Caco-2 (cell line): ENCODE data around the gene BDH1. TPM values are rescaled to one million over a fixed set of nuclear protein-coding genes. Genes with fewer than 3 reads are reported as not detected.

ENCODE experiments used
- BruUV-seq: library from RNA; stranded (reverse); fragments of 400-500 nt; replicated peaks from 2 replicates; lab custom pipeline; 2021; lab: Mats Ljungman, UMichigan
- CTCF ChIA-PET: fragments of 300-600 bp; sonication (Branson Sonifier 250); formaldehyde crosslinking; loops from one replicate; lab custom pipeline; 2022; ENCODE audit warnings: antibody characterized with exemption; lab: Charles Lee
- POLR2A ChIA-PET: fragments of 300-600 bp; sonication (Branson Sonifier 250); formaldehyde crosslinking; loops from one replicate; lab custom pipeline; 2022; ENCODE audit warnings: antibody characterized with exemption; lab: Charles Lee
- DNase-seq, 2 experiments: peaks; one replicate each; pipeline versions ENCODE4 v3.0.0 to v3.0.0-alpha.2; 2020 to 2022
- H3K27me3 ChIP-seq: replicated peaks from 2 replicates; pipeline ENCODE4 v1.6.0; 2011; ENCODE audit warnings: low read length; ENCODE audit not compliant: control insufficient read depth, insufficient read depth
- H3K36me3 ChIP-seq: 2 replicates; pipeline ENCODE4 v1.5.1; 2011; ENCODE audit warnings: low read length; ENCODE audit not compliant: control insufficient read depth, insufficient read depth
- H3K4me1 ChIP-seq: fragments of 250-450 bp; sonication (Bioruptor Pico); 2 replicates; pipeline ENCODE4 v1.5.1; 2020; ENCODE audit warnings: mild to moderate bottlenecking
- H3K4me3 ChIP-seq: 2 replicates; pipeline ENCODE4 v1.5.1; 2011; ENCODE audit warnings: low read depth, mild to moderate bottlenecking, control low read depth, low read length
- H3K9me3 ChIP-seq: fragments of 250-450 bp; sonication (Bioruptor Pico); 2 replicates; pipeline ENCODE4 v1.5.1; 2020; ENCODE audit warnings: mild to moderate bottlenecking, moderate library complexity
- H3K27ac Mint-ChIP-seq: one replicate; pipeline ENCODE4 v1.8.0; 2022; ENCODE audit warnings: mixed read lengths; ENCODE audit not compliant: unreplicated experiment
- H3K27me3 Mint-ChIP-seq: one replicate; pipeline ENCODE4 v1.8.0; 2022; ENCODE audit warnings: mixed read lengths; ENCODE audit not compliant: insufficient read depth, unreplicated experiment
- H3K36me3 Mint-ChIP-seq: one replicate; pipeline ENCODE4 v1.8.0; 2022; ENCODE audit warnings: mild to moderate bottlenecking, mixed read lengths; ENCODE audit not compliant: insufficient read depth, unreplicated experiment
- H3K4me1 Mint-ChIP-seq: one replicate; pipeline ENCODE4 v1.8.0; 2022; ENCODE audit warnings: low read depth, mixed read lengths; ENCODE audit not compliant: unreplicated experiment
- H3K4me3 Mint-ChIP-seq: one replicate; pipeline ENCODE4 v1.8.0; 2022; ENCODE audit warnings: mild to moderate bottlenecking, moderate library complexity, mixed read lengths; ENCODE audit not compliant: unreplicated experiment
- H3K9me3 Mint-ChIP-seq: one replicate; pipeline ENCODE4 v1.8.0; 2022; ENCODE audit warnings: mixed read lengths; ENCODE audit not compliant: unreplicated experiment
- CTCF ChIP-seq, 2 experiments: fragments of 200-600 bp in 1 of 2; IDR thresholded peaks; 1 replicate in 1 of 2; 2 replicates in 1 of 2; pipeline versions ENCODE4 v1.5.1 to v1.8.0; 2011 to 2022; ENCODE audit warnings: antibody characterized with exemption in 1 of 2, control low read depth in 1 of 2, inconsistent platforms in 1 of 2, low read depth in 1 of 2, low read length in 1 of 2, mild to moderate bottlenecking in 1 of 2, moderate library complexity in 1 of 2; ENCODE audit not compliant: insufficient read depth in 1 of 2, severe bottlenecking in 1 of 2, unreplicated experiment in 1 of 2
- intact Hi-C: fragments of 100-400 bp; cut with micrococcal nuclease; formaldehyde crosslinking; loops from one replicate; pipeline ENCODE4 v1.10.0; 2022; ENCODE audit not compliant: unreplicated experiment
- total RNA-seq: library from RNA; stranded (reverse); gene quantifications from 2 replicates; pipeline ENCODE4 v1.2.3, GENCODE V29; 2022

The BDH1 gene
- total RNA-seq, 1 experiment from 2014 or later, result 41.8 TPM

DNA sequence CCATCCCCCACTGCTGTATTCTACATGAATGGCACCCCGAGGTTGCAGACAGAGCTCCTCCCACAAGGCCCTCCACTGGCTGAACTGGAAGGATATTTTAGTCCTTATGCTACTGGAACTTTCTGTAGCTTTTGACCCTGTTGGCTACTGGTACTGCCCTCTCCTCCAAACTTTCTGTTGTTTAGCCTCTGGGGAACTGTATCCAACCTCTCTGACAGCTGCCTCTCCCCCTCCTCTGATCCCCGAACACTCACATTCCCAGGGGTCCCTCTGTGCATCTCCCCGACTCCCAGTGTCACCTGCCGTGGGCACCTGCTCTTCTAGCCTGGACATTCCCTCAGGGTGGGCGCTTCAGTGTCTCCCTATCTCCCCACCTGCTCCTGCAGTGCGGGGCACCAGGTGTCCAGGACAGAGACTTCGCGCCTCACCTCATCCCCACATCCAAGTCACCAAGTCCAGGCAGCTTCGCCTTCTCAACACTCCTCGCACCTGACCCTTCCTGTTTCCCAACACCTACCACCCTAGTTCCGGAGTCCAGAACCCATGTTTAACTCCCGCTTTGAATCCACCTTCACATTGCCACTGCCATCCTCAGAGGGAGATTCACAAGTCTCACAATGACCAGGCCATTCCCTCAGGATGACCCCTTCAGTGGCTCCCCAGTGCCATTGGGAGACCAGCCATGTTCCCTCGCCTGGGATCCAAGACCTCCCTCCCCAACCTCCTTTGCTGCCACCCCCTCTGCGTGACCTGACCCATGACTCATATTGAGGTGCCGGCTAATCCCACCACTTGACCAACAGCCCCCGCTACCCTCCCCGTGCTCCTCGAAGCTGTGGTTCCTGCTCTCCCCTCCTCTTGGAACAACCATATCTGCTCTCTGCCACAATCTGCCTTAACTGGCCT is 34.2 kb downstream of the BDH1 start:
- CTCF ChIA-PET, result interaction anchor here (0.6 to 1.2 kb wide), 7 partner anchors 9 to 492 kb away, joined by 3 to 5 read pairs (median 3); partner anchors contain the start of gene MELTF
- BruUV-seq, result TSS peak; percentile 22
- Mint-ChIP-seq H3K27ac (peak overlapping the region; percentile 96), H3K9me3 (no peaks in the 10 kb centered on the region), H3K4me1 (peaks cover 32% of the 10 kb centered on the region), H3K36me3 (no peaks in the 10 kb centered on the region), H3K27me3 (no peaks in the 10 kb centered on the region), H3K4me3 (peak overlapping the region; percentile 75)
- Histone ChIP-seq H3K36me3 (no peaks in the 10 kb centered on the region; the same call in 1 of the 2 replicates), H3K4me1 (peaks cover 36% of the 10 kb centered on the region), H3K9me3 (no peaks in the 10 kb centered on the region), H3K4me3 (peak overlapping the region; percentile 7; the same call in 1 of the 2 replicates), H3K27me3 (no peaks in the 10 kb centered on the region)
- POLR2A ChIA-PET, result interaction anchor here (0.5 to 1.1 kb wide), 3 partner anchors 20 to 290 kb away, joined by 3 to 5 read pairs (median 3); partner anchors contain the start of gene BDH1
- TF ChIP-seq CTCF (IDR thresholded peaks at IDR 0.05; ENCODE audit: insufficient read depth in 1 of 2, low read depth in 1 of 2, low read length in 1 of 2, severe bottlenecking in 1 of 2, unreplicated experiment in 1 of 2), result no peak
- intact Hi-C loops, result loop anchor here (1.0 to 2.0 kb wide), 2 partner anchors 11 to 33 kb away; partner anchors contain the start of gene BDH1
- no peak for DNase-seq

GRCh38 chr3:197520311-197521276 is 35.2 kb downstream of the BDH1 start:
- no peaks in the 10 kb centered on the region for H3K27me3 ChIP-seq
- Mint-ChIP-seq H3K4me3 (peak overlapping the region; percentile 75), H3K27ac (peak overlapping the region; percentile 96), H3K36me3 (peaks cover under 1% of the 10 kb centered on the region), H3K27me3 (no peaks in the 10 kb centered on the region), H3K9me3 (no peaks in the 10 kb centered on the region), H3K4me1 (peaks cover 39% of the 10 kb centered on the region)
- H3K4me1 ChIP-seq, result peaks cover 43% of the 10 kb centered on the region
- intact Hi-C loops, result loop anchor here (1.0 to 2.0 kb wide), 2 partner anchors 12 to 34 kb away; partner anchors contain the start of gene BDH1
- BruUV-seq, result TSS peak; percentile 51
- ChIA-PET POLR2A (interaction anchor here (0.5 to 1.1 kb wide), 3 partner anchors 35 to 289 kb away, joined by 3 to 5 read pairs (median 5); partner anchors contain the start of gene BDH1), CTCF (interaction anchor here (0.6 to 1.2 kb wide), 7 partner anchors 8 to 491 kb away, joined by 3 to 5 read pairs (median 3); partner anchors contain the start of gene MELTF)
- H3K4me3 ChIP-seq, result peak overlapping the region; percentile 17
- H3K9me3 ChIP-seq, result no peaks in the 10 kb centered on the region
- no peak for TF ChIP-seq CTCF (IDR thresholded peaks at IDR 0.05; ENCODE audit: insufficient read depth in 1 of 2, low read depth in 1 of 2, low read length in 1 of 2, severe bottlenecking in 1 of 2, unreplicated experiment in 1 of 2)
- DNase-seq, result peak; percentile 84 to 89
- no peaks in the 10 kb centered on the region; the same call in 1 of the 2 replicates for H3K36me3 ChIP-seq
